ENCODE results near the gene UNC5B. TPM values are rescaled to one million over a fixed set of nuclear protein-coding genes. Genes with fewer than 3 reads are reported as not detected.

UNC5B gene
- total RNA-seq, 2 donors from 2014 or later, result not detected

DNA sequence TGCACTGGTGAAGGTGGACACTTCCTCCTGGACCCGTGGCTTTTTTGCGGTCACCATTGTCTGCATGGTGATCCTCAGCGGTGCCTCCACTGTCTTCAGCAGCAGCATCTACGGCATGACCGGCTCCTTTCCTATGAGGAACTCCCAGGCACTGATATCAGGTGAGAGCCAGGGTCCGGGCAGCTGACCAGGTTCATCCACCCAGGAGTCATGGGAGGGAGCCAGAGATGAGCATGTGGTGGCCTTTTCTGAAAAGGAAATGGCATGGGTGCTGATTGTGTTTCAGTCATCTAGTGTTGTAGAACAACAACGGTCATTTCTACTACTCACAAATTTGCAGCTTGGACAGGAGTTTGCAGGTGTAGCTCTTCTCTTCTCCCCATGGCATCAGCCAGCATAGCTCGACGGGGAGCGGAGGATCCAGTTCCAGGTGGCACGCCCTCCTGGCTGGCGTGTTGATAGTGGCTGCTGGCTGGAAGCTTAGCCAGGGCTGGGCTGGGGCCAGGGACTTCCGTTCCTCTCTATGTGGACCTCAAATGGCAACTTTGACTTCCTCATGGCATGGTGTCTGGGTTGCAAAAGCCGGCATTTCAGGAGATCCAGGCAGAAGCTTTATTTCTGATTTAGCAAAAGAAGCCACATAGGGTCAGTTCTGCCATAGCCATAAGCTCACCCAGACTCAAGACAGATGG lies 139.4 kb downstream of the UNC5B start:
- no peak overlapping the region for H3K27ac Mint-ChIP-seq
- no peaks in the 10 kb centered on the region for H3K36me3 Mint-ChIP-seq
- ATAC-seq (no peak), DNase-seq (ENCODE audit: low spot score in 2 of 2) (no peak)
- H3K9me3 Mint-ChIP-seq, result no peaks in the 10 kb centered on the region

Other genes starting within 250 kb of the UNC5B start
- 1 to 10 TPM; 2.0 to 2.1 TPM for gene SLC29A3, start 106.7 kb downstream of the UNC5B start, total RNA-seq
- 10 to 100 TPM in 1 of 2 donors, 1 to 10 TPM in 1; 1.7 to 11.2 TPM for gene CDH23, start 184.3 kb downstream of the UNC5B start, total RNA-seq

Measured in activated naive CD4-positive, alpha-beta T cell treated with anti-CD3 and anti-CD28 coated beads, Interleukin-2, amount 50 U/mL, for 72 hours (primary cell).